Tibial nerve (tissue), 4 donors: ENCODE data around the gene ERFL. TPM values are rescaled to one million over a fixed set of nuclear protein-coding genes. Genes with fewer than 3 reads are reported as not detected.

Source experiments
- DNase-seq, 2 donors: peaks; one replicate each; pipeline ENCODE4 v3.0.0-alpha.2; 2019; ENCODE audit warnings: low spot score in 2 of 2
- H3K27ac ChIP-seq, 4 donors: fragments of 200-600 bp; sonication (generic) in 3 of 4; one replicate each; pipeline ENCODE4 v1.5.1; 2017 to 2019; ENCODE audit warnings: mild to moderate bottlenecking in 1 of 4
- H3K27me3 ChIP-seq, 2 donors: fragments of 200-600 bp; sonication (generic) in 1 of 2; one replicate each; pipeline versions ENCODE4 v1.5.1 to v1.6.0; 2017 to 2019
- H3K36me3 ChIP-seq, 3 donors: fragments of 200-600 bp; sonication (generic); one replicate each; pipeline ENCODE4 v1.5.1; 2018 to 2019
- H3K4me1 ChIP-seq, 4 donors: fragments of 200-600 bp; sonication (generic) in 3 of 4; one replicate each; pipeline ENCODE4 v1.5.1; 2017 to 2019
- H3K4me3 ChIP-seq, 4 donors: fragments of 200-600 bp; sonication (generic) in 3 of 4; one replicate each; pipeline ENCODE4 v1.5.1; 2017 to 2019; ENCODE audit warnings: mild to moderate bottlenecking in 1 of 4, moderate library complexity in 1 of 4
- H3K9me3 ChIP-seq, 4 donors: fragments of 200-600 bp; sonication (generic) in 3 of 4; one replicate each; pipeline ENCODE4 v1.5.1; 2017 to 2019
- EP300 ChIP-seq, 2 donors: sonication (generic); formaldehyde crosslinking; IDR thresholded peaks; one replicate each; pipeline ENCODE4 v1.6.1; 2017; ENCODE audit warnings: antibody characterized with exemption in 2 of 2, mild to moderate bottlenecking in 1 of 2
- POLR2A ChIP-seq, 2 donors: fragments of 450-650 bp; IDR thresholded peaks; one replicate each; pipeline ENCODE4 v1.6.1; 2017; ENCODE audit warnings: antibody characterized with exemption in 2 of 2, mild to moderate bottlenecking in 2 of 2, moderate library complexity in 2 of 2
- WGBS, 2 donors: methylation state at CpG; one replicate each; pipeline ENCODE4 v1.1.5; 2018; 5-methylcytosine and 5-hydroxymethylcytosine counted together
- total RNA-seq, 4 donors: library from RNA; depleted of rRNA; stranded (reverse); fragments of >200 nt; gene quantifications; one replicate each; pipeline ENCODE4 v1.1.0, GENCODE V29; 2016
- TF ChIP-seq, protein P1 (sequence below), 5 experiments: fragments of 200-600 bp in 3 of 5; fragments of 450-650 bp in 2 of 5; sonication (generic) in 3 of 5; IDR thresholded peaks; one replicate each; pipeline ENCODE4 v1.5.1; 2016 to 2019; ENCODE audit warnings: antibody characterized with exemption in 5 of 5, mild to moderate bottlenecking in 3 of 5, moderate library complexity in 2 of 5

ERFL gene
- total RNA-seq, 4 donors from 2014 or later = 0.30 to 0.59 (median 0.42) TPM; not detected in 1

DNA sequence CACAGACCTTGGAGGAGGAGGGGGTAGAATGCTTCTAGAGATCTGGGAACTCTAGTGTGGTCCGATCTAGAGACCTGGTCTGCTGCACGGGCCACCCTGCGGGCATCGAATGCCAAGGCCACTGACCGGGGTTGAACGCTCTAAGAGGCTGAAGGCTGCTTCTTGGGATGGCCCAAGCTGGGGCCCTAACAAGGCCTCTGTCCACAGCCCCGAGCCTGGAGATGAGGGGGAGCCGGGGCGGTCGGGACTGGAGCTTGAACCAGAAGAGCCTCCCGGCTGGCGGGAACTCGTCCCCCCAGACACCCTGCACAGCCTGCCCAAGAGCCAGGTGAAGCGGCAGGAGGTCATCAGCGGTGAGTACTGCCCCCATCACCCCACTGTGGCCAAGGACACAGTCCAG, 30.0 kb downstream of the ERFL start:
- no peak for TF ChIP-seq POLR2A (IDR thresholded peaks at IDR 0.05)
- TF ChIP-seq EP300 (IDR thresholded peaks at IDR 0.05) = no peak
- TF ChIP-seq, protein P1, sequence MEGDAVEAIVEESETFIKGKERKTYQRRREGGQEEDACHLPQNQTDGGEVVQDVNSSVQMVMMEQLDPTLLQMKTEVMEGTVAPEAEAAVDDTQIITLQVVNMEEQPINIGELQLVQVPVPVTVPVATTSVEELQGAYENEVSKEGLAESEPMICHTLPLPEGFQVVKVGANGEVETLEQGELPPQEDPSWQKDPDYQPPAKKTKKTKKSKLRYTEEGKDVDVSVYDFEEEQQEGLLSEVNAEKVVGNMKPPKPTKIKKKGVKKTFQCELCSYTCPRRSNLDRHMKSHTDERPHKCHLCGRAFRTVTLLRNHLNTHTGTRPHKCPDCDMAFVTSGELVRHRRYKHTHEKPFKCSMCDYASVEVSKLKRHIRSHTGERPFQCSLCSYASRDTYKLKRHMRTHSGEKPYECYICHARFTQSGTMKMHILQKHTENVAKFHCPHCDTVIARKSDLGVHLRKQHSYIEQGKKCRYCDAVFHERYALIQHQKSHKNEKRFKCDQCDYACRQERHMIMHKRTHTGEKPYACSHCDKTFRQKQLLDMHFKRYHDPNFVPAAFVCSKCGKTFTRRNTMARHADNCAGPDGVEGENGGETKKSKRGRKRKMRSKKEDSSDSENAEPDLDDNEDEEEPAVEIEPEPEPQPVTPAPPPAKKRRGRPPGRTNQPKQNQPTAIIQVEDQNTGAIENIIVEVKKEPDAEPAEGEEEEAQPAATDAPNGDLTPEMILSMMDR (IDR thresholded peaks at IDR 0.05) = no peak
- Histone ChIP-seq H3K36me3 (peaks cover 15 to 94% (median 42%) of the 10 kb centered on the region in 3 donors), H3K4me1 (no peaks in the 10 kb centered on the region), H3K4me3 (no peak overlapping the region), H3K27me3 (no peaks in the 10 kb centered on the region), H3K27ac (no peak overlapping the region), H3K9me3 (no peaks in the 10 kb centered on the region)
- 89 to 93% methylated on average over 14 to 15 of the region's 15 CpGs for WGBS, 2 donors
- no peak for DNase-seq

GRCh38 chr19:41897820-41898219, 30.4 kb downstream of the ERFL start:
- Histone ChIP-seq H3K4me3 (no peak overlapping the region), H3K36me3 (peaks cover 12 to 92% (median 38%) of the 10 kb centered on the region in 3 donors), H3K9me3 (no peaks in the 10 kb centered on the region), H3K27ac (no peak overlapping the region), H3K4me1 (no peaks in the 10 kb centered on the region), H3K27me3 (no peaks in the 10 kb centered on the region)
- DNase-seq = no peak
- WGBS, 2 donors = 81 to 84% methylated on average over 24 of the region's 24 CpGs
- TF ChIP-seq EP300 (IDR thresholded peaks at IDR 0.05) = no peak

DNA sequence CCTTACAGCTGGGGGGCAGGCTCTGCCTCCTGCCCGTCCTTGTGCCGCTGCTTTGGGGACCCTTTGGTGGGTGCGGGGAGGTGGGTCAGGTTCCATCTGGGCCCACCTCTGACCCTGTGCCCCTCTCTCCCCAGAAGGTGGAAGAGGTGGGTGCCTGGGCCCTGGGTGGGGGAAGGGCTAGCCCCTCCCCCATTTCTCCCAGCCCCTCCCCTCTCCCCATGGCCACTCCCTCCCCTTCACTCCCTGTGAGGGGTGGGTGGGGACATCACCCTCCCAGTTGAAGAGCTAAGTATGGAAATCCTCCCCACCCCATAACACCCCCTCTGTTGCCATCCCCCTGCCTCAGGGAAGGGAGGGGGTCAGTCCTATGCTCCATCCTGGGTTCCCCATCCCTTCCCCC, 31.1 kb downstream of the ERFL start:
- Histone ChIP-seq H3K27ac (no peak overlapping the region), H3K9me3 (no peaks in the 10 kb centered on the region), H3K27me3 (no peaks in the 10 kb centered on the region), H3K4me3 (no peak overlapping the region), H3K4me1 (no peaks in the 10 kb centered on the region), H3K36me3 (peaks cover 6 to 92% (median 32%) of the 10 kb centered on the region in 3 donors)
- no peak for DNase-seq
- WGBS, 2 donors = 86 to 88% methylated on average over 3 of the region's 3 CpGs
- TF ChIP-seq EP300 (IDR thresholded peaks at IDR 0.05) = no peak
- TF ChIP-seq, protein P1 (IDR thresholded peaks at IDR 0.05) = no peak
- TF ChIP-seq POLR2A (IDR thresholded peaks at IDR 0.05) = no peak

- 80 to 100% methylated on average over 1 of the region's 1 CpG for WGBS, 2 donors
- Histone ChIP-seq H3K27me3 (no peaks in the 10 kb centered on the region), H3K9me3 (no peaks in the 10 kb centered on the region), H3K4me3 (no peak overlapping the region), H3K4me1 (no peaks in the 10 kb centered on the region), H3K36me3 (peaks cover 3 to 92% (median 25%) of the 10 kb centered on the region in 3 donors), H3K27ac (no peak overlapping the region)
- DNase-seq = no peak
- TF ChIP-seq POLR2A (IDR thresholded peaks at IDR 0.05) = no peak
- TF ChIP-seq, protein P1 (IDR thresholded peaks at IDR 0.05) = no peak
- TF ChIP-seq EP300 (IDR thresholded peaks at IDR 0.05) = no peak
Measured at GRCh38 chr19:41896581-41896942, 31.7 kb downstream of the ERFL start.

GRCh38 chr19:41895745-41896580, 32.3 kb downstream of the ERFL start:
- H3K27ac ChIP-seq = no peak overlapping the region
- peaks cover 3 to 92% (median 23%) of the 10 kb centered on the region in 3 donors for H3K36me3 ChIP-seq
- H3K9me3 ChIP-seq = no peaks in the 10 kb centered on the region
- TF ChIP-seq EP300 (IDR thresholded peaks at IDR 0.05) (no peak), POLR2A (IDR thresholded peaks at IDR 0.05) (no peak)
- TF ChIP-seq, protein P1 (IDR thresholded peaks at IDR 0.05) = no peak
- H3K27me3 ChIP-seq = no peaks in the 10 kb centered on the region
- 69 to 80% methylated on average over 10 to 16 of the region's 19 CpGs for WGBS, 2 donors
- no peaks in the 10 kb centered on the region for H3K4me1 ChIP-seq
- DNase-seq = no peak
- H3K4me3 ChIP-seq = no peak overlapping the region
